HFFc6 (cell line): ENCODE data around the gene DBF4B. TPM values are rescaled to one million over a fixed set of nuclear protein-coding genes. Genes with fewer than 3 reads are reported as not detected.
A peak's percentile ranks its signal among the peaks of the same experiment; 100 is the strongest.

ENCODE experiments used
- DNase-seq: peaks from one replicate; pipeline ENCODE4 v3.0.0-alpha.2; 2018
- H3K27ac Mint-ChIP-seq: 2 replicates; pipeline ENCODE4 v1.8.0; 2020; ENCODE audit warnings: mild to moderate bottlenecking, mixed read lengths
- H3K27me3 Mint-ChIP-seq: 2 replicates; pipeline ENCODE4 v1.8.0; 2021; ENCODE audit warnings: mild to moderate bottlenecking, moderate library complexity, mixed read lengths; ENCODE audit not compliant: insufficient read depth
- H3K36me3 Mint-ChIP-seq: 2 replicates; pipeline ENCODE4 v1.8.0; 2021; ENCODE audit warnings: low read depth, mixed read lengths
- H3K4me1 Mint-ChIP-seq: 2 replicates; pipeline ENCODE4 v1.8.0; 2020; ENCODE audit warnings: low read depth, mixed read lengths
- H3K4me3 Mint-ChIP-seq: 2 replicates; pipeline ENCODE4 v1.8.0; 2020; ENCODE audit warnings: mild to moderate bottlenecking, moderate library complexity, mixed read lengths
- H3K9me3 Mint-ChIP-seq: 2 replicates; pipeline ENCODE4 v1.8.0; 2020; ENCODE audit warnings: mild to moderate bottlenecking, mixed read lengths
- CTCF ChIP-seq: fragments of 200-600 bp; sonication (generic); IDR thresholded peaks from 2 replicates; pipeline ENCODE4 v1.5.0; 2021; ENCODE audit warnings: antibody characterized with exemption, mild to moderate bottlenecking
- total RNA-seq, 6 experiments: library from RNA; stranded (reverse); fragmentation: NEBNext Ultra II Directional; extraction: Animal tissue kit (Norgen Biotek cat#: 25700); gene quantifications; 2 replicates in 1 of 6; 3 replicates in 5 of 6; pipeline ENCODE4 v1.2.3, GENCODE V29; 2021

Gene DBF4B
- total RNA-seq, 6 experiments from 2014 or later: 5.5 to 11.9 (median 10.8) TPM

- Mint-ChIP-seq H3K4me3 (no peak overlapping the region), H3K27me3 (peaks cover 15% of the 10 kb centered on the region), H3K27ac (no peak overlapping the region), H3K36me3 (no peaks in the 10 kb centered on the region), H3K9me3 (no peaks in the 10 kb centered on the region), H3K4me1 (no peaks in the 10 kb centered on the region)
- peak; percentile 24; the same call in 1 of the 2 replicates for TF ChIP-seq CTCF
- no peak for DNase-seq
Measured at GRCh38 chr17:44759086-44759915, 50.8 kb downstream of the DBF4B start.

- no peak overlapping the region for H3K4me3 Mint-ChIP-seq
- H3K4me1 Mint-ChIP-seq: no peaks in the 10 kb centered on the region
- H3K27ac Mint-ChIP-seq: no peak overlapping the region
- no peak for DNase-seq
- TF ChIP-seq CTCF: no peak
- H3K9me3 Mint-ChIP-seq: no peaks in the 10 kb centered on the region
- peaks cover 15% of the 10 kb centered on the region for H3K27me3 Mint-ChIP-seq
- H3K36me3 Mint-ChIP-seq: no peaks in the 10 kb centered on the region
Measured at GRCh38 chr17:44759916-44760243, 51.4 kb downstream of the DBF4B start.

GRCh38 chr17:44760474-44761308, 52.2 kb downstream of the DBF4B start:
- H3K9me3 Mint-ChIP-seq: no peaks in the 10 kb centered on the region
- DNase-seq: no peak
- H3K36me3 Mint-ChIP-seq: no peaks in the 10 kb centered on the region
- no peaks in the 10 kb centered on the region for H3K4me1 Mint-ChIP-seq
- no peak for TF ChIP-seq CTCF
- H3K4me3 Mint-ChIP-seq: no peak overlapping the region
- H3K27ac Mint-ChIP-seq: no peak overlapping the region
- H3K27me3 Mint-ChIP-seq: peaks cover 15% of the 10 kb centered on the region

GRCh38 chr17:44761932-44762810, 53.7 kb downstream of the DBF4B start:
- Mint-ChIP-seq H3K4me3 (no peak overlapping the region), H3K27ac (no peak overlapping the region)
- DNase-seq: no peak

More at GRCh38 chr17:44761932-44762810, 53.7 kb downstream of the DBF4B start:
- Mint-ChIP-seq H3K36me3 (no peaks in the 10 kb centered on the region), H3K27me3 (peaks cover 18% of the 10 kb centered on the region), H3K9me3 (no peaks in the 10 kb centered on the region), H3K4me1 (no peaks in the 10 kb centered on the region)
- peak; percentile 28 for TF ChIP-seq CTCF
